Liver (tissue), 3 donors: ENCODE measurements around the gene TSPEAR.
A peak's percentile ranks its signal among the peaks of the same experiment; 100 is the strongest.

ENCODE experiments used
- CTCF ChIP-seq: fragments of 150-350 bp; IDR thresholded peaks from 2 replicates; pipeline ENCODE4 v1.5.1; 2017; ENCODE audit warnings: improper control_type of control experiment, low read depth, low read length; ENCODE audit not compliant: missing input control
- FOXA1 ChIP-seq: IDR thresholded peaks from 2 replicates; pipeline ENCODE4 v1.6.1; 2016; ENCODE audit warnings: antibody characterized with exemption
- GABPA ChIP-seq, 2 donors: IDR thresholded peaks in 1 of 2; conservative IDR thresholded peaks in 1 of 2; 2 replicates each; pipeline ENCODE4 v1.6.1; 2016; ENCODE audit warnings: antibody characterized with exemption in 2 of 2, mild to moderate bottlenecking in 1 of 2, moderate library complexity in 1 of 2
- YY1 ChIP-seq: IDR thresholded peaks from 2 replicates; pipeline ENCODE4 v1.6.1; 2016; ENCODE audit warnings: antibody characterized with exemption, mild to moderate bottlenecking
- ZBTB33 ChIP-seq: IDR thresholded peaks from 2 replicates; pipeline ENCODE4 v1.6.1; 2016; ENCODE audit warnings: antibody characterized with exemption
- donor health status: healthy.
- donor health status: healthy.

- TF ChIP-seq CTCF (peak; percentile 68), YY1 (peak; percentile 91), GABPA (IDR thresholded peaks at IDR 0.05 in 1 of 2, conservative IDR thresholded peaks at IDR 0.05 in 1 of 2) (no peak), ZBTB33 (no peak), FOXA1 (no peak)
These were observed 249.8 kb downstream of the TSPEAR start for GRCh38 chr21:44461464-44462001.
